Loucy (cell line): ENCODE data around the gene EEF1G.

ENCODE experiments used
- EZH2phosphoT487 ChIP-seq: fragments of 200-600 bp; IDR thresholded peaks from 2 replicates; pipeline ENCODE4 v1.6.1; 2018; ENCODE audit warnings: antibody characterized with exemption, mild to moderate bottlenecking, moderate library complexity, borderline replicate concordance
- TF ChIP-seq, protein P1 (sequence below): fragments of 200-600 bp; sonication (generic); conservative IDR thresholded peaks from 2 replicates; pipeline ENCODE4 v1.5.1; 2014; ENCODE audit warnings: mild to moderate bottlenecking, antibody characterized with exemption, low read length

DNA sequence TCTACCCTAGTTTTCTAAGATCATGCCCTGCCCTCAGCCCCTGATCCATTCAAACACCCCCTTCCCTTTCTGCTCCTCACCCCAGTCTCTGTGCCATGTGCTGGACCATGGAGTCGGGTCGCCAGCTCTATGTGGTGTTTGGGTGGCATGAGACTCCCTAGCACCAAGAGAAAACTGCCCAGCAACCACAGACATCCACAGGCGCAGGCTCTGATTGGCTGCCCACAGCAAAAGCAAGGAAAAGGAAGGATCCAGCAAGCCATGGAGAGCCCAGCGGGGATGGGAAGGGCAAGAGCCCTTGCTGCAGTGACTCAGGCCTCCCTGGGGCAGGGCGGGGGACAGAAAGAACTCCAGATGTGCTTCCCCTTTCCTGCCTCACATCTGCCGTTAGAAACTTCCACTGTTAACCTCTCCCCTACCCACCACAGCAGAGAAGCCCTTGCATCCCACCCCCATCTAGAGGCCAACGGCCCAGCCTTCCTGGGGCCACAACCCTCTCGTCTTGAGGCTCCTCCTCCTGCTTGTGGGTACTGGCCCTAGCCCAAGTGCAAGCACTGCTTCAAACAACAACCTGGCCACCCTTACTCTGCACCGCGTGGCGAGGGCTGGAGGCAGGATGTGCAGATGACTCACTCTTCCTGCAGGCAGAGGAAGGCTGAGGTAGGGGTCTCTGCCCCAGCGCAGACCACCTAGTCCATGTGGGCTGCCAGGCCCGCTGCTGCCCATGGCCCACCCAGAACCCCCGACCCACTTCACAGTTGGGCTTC lies 17.4 kb downstream of the EEF1G start:
- TF ChIP-seq, protein P1, sequence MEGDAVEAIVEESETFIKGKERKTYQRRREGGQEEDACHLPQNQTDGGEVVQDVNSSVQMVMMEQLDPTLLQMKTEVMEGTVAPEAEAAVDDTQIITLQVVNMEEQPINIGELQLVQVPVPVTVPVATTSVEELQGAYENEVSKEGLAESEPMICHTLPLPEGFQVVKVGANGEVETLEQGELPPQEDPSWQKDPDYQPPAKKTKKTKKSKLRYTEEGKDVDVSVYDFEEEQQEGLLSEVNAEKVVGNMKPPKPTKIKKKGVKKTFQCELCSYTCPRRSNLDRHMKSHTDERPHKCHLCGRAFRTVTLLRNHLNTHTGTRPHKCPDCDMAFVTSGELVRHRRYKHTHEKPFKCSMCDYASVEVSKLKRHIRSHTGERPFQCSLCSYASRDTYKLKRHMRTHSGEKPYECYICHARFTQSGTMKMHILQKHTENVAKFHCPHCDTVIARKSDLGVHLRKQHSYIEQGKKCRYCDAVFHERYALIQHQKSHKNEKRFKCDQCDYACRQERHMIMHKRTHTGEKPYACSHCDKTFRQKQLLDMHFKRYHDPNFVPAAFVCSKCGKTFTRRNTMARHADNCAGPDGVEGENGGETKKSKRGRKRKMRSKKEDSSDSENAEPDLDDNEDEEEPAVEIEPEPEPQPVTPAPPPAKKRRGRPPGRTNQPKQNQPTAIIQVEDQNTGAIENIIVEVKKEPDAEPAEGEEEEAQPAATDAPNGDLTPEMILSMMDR, result no peak
- TF ChIP-seq EZH2phosphoT487, result no peak
